ENCODE measurements around the gene GARS1.

GRCh38 chr7:30645661-30646060 lies 51.0 kb downstream of the GARS1 start:
- TF ChIP-seq NCOA2 (IDR thresholded peaks at IDR 0.05; ENCODE audit: partially characterized antibody in 2 of 2) (no peak), CHD2 (IDR thresholded peaks at IDR 0.05; ENCODE audit: low read depth, low read length) (no peak), ETS1 (conservative IDR thresholded peaks at IDR 0.05; ENCODE audit: control insufficient read depth, low read depth, low read length) (no peak), CREBBP (IDR thresholded peaks at IDR 0.05; ENCODE audit: low read depth, low read length) (no peak), HNRNPUL1 (IDR thresholded peaks at IDR 0.05; ENCODE audit: low read length) (no peak), LARP7 (IDR thresholded peaks at IDR 0.05) (no peak), MAFK (IDR thresholded peaks at IDR 0.05; ENCODE audit: low read length) (no peak), XRCC5 (IDR thresholded peaks at IDR 0.05; ENCODE audit: low read depth, low read length) (no peak), CBFB (CRISPR knock-in tag; IDR thresholded peaks at IDR 0.05) (no peak), CTCF (IDR thresholded peaks at IDR 0.05 in 2 of 3, conservative IDR thresholded peaks at IDR 0.05 in 1 of 3; ENCODE audit: insufficient read depth in 2 of 3, low read depth in 1 of 3, low read length in 3 of 3) (no peak), TAF1 (IDR thresholded peaks at IDR 0.05; ENCODE audit: control insufficient read depth, extremely low read depth, insufficient read depth, low read length, severe bottlenecking) (no peak)
